Stimulated activated naive CD8-positive, alpha-beta T cell treated with anti-CD3 and anti-CD28 coated beads, Interleukin-15, Interleukin-2, amounts not matched to agents 100 ng/mL and 50 ng/mL, for 24 hours (primary cell): Measurements from ENCODE around the gene ACSL3.

Experiments used
- H3K27ac Mint-ChIP-seq: one replicate; pipeline ENCODE4 v1.8.0; 2021; ENCODE audit warnings: mild to moderate bottlenecking, mixed read lengths
- H3K27me3 Mint-ChIP-seq: one replicate; pipeline ENCODE4 v1.8.0; 2021; ENCODE audit warnings: mixed read lengths
- H3K36me3 Mint-ChIP-seq: one replicate; pipeline ENCODE4 v1.8.0; 2021; ENCODE audit warnings: low read depth, mixed read lengths
- H3K4me1 Mint-ChIP-seq: one replicate; pipeline ENCODE4 v1.8.0; 2021; ENCODE audit warnings: low read depth, mixed read lengths
- H3K4me3 Mint-ChIP-seq: one replicate; pipeline ENCODE4 v1.8.0; 2021; ENCODE audit warnings: mild to moderate bottlenecking, mixed read lengths
- H3K9me3 Mint-ChIP-seq: one replicate; pipeline ENCODE4 v1.8.0; 2021; ENCODE audit warnings: mixed read lengths

ACSL3 gene

DNA sequence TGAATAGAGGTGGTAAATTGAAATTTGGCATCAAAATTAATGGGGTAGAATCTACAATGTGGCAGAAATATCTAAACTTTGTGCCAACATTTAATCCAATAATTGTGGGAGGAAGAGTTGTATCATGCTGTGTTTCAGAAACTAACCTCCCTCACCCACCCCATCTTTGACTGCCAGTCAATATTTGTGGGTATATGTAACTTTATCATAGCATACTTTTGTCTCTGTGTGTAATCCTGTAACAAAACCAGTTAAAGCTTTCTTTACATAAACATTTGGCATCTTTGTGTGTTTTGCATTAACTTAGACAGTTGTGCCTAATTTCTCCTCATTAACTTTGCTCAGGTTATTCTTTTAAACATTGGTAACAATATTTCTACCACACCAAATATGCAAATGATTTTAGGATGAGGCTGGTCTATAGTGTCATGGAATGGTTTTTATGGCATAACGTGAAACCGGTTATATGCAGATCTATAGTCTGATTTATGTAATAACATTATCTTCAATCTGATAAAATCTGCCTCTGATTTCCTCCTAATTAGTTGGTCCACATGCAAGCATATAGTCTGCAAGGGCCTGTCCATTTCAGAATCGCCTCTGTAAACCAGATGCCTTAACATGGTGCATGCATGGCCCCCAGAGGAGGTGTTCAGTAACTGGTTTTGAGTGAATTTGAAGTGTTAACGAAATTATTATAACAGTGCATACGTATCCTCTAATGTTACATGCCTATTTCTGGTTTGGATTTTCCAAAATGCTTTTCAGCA, 84.3 kb downstream of the ACSL3 start:
- no peaks in the 10 kb centered on the region for H3K9me3 Mint-ChIP-seq
- H3K36me3 Mint-ChIP-seq: peaks cover 4% of the 10 kb centered on the region
- H3K4me1 Mint-ChIP-seq: peaks cover 17% of the 10 kb centered on the region
- H3K4me3 Mint-ChIP-seq: no peak overlapping the region
- no peak overlapping the region for H3K27ac Mint-ChIP-seq
- H3K27me3 Mint-ChIP-seq: no peaks in the 10 kb centered on the region

- Mint-ChIP-seq H3K36me3 (peaks cover 4% of the 10 kb centered on the region), H3K27ac (no peak overlapping the region), H3K4me3 (no peak overlapping the region), H3K27me3 (no peaks in the 10 kb centered on the region), H3K9me3 (no peaks in the 10 kb centered on the region), H3K4me1 (peaks cover 17% of the 10 kb centered on the region)
These were observed 85.1 kb downstream of the ACSL3 start for GRCh38 chr2:222945887-222946286.

GRCh38 chr2:222946700-222947287, 86.0 kb downstream of the ACSL3 start:
- Mint-ChIP-seq H3K27ac (no peak overlapping the region), H3K4me1 (peaks cover 17% of the 10 kb centered on the region), H3K4me3 (no peak overlapping the region), H3K27me3 (no peaks in the 10 kb centered on the region), H3K9me3 (no peaks in the 10 kb centered on the region), H3K36me3 (no peaks in the 10 kb centered on the region)

- Mint-ChIP-seq H3K36me3 (no peaks in the 10 kb centered on the region), H3K27me3 (peaks cover 7% of the 10 kb centered on the region), H3K27ac (no peak overlapping the region), H3K4me1 (peaks cover 3% of the 10 kb centered on the region), H3K4me3 (no peak overlapping the region), H3K9me3 (no peaks in the 10 kb centered on the region)
These were observed 88.2 kb downstream of the ACSL3 start for GRCh38 chr2:222949073-222949472.

GRCh38 chr2:222949690-222950323, 89.0 kb downstream of the ACSL3 start:
- H3K4me3 Mint-ChIP-seq: no peak overlapping the region
- no peaks in the 10 kb centered on the region for H3K4me1 Mint-ChIP-seq
- H3K27me3 Mint-ChIP-seq: peaks cover 10% of the 10 kb centered on the region
- H3K27ac Mint-ChIP-seq: no peak overlapping the region
- H3K36me3 Mint-ChIP-seq: no peaks in the 10 kb centered on the region
- no peaks in the 10 kb centered on the region for H3K9me3 Mint-ChIP-seq

GRCh38 chr2:222950638-222951285, 89.9 kb downstream of the ACSL3 start:
- Mint-ChIP-seq H3K9me3 (no peaks in the 10 kb centered on the region), H3K4me3 (no peak overlapping the region), H3K27me3 (peaks cover 13% of the 10 kb centered on the region), H3K36me3 (no peaks in the 10 kb centered on the region), H3K27ac (no peak overlapping the region), H3K4me1 (no peaks in the 10 kb centered on the region)

- Mint-ChIP-seq H3K4me1 (no peaks in the 10 kb centered on the region), H3K27me3 (peaks cover 18% of the 10 kb centered on the region), H3K36me3 (no peaks in the 10 kb centered on the region), H3K4me3 (no peak overlapping the region), H3K9me3 (no peaks in the 10 kb centered on the region), H3K27ac (no peak overlapping the region)
These were observed 91.4 kb downstream of the ACSL3 start for GRCh38 chr2:222952204-222952603.

DNA sequence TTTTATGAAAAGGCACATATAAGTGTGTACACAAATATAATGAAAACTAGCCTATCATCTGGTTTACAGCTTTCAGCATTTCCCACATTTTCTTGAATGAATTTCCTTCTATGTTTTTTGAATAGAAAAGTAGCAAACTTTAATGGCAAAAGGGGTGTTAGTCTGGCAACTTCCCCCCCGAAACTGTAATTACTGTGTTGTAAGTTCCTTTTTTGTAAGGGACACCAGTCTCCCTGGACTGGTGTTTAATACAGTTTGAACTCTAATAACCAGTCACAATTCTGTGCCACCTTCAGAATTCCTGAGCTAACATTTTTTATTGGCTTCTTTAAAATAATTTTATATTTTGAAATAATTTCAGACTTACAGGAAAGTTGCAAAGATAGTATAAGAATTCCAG, 94.2 kb downstream of the ACSL3 start:
- Mint-ChIP-seq H3K36me3 (no peaks in the 10 kb centered on the region), H3K27ac (no peak overlapping the region)

DNA sequence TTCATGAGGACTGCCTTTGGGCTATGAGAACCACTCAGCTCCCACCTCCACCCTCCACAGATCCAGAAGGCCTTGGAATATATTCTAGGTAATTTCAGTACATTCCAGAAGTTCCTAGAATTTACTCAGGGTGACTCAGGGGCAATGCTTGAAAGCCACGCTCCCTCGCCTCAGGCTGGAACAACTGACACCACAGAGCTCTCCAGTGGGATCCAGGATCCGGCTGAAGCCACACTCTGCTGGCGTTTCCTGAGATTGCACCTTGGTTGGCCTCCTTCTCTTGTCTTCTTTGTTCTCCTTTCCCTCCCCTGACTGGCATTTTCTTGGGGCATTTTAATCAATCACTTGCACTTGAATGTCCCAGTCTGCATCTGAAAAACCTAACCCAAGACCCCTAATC, 98.5 kb downstream of the ACSL3 start:
- Mint-ChIP-seq H3K27ac (no peak overlapping the region), H3K4me1 (no peaks in the 10 kb centered on the region), H3K9me3 (no peaks in the 10 kb centered on the region), H3K4me3 (no peak overlapping the region), H3K27me3 (peaks cover 26% of the 10 kb centered on the region), H3K36me3 (no peaks in the 10 kb centered on the region)

More for the DNA sequence above, 94.2 kb downstream of the ACSL3 start:
- Mint-ChIP-seq H3K9me3 (no peaks in the 10 kb centered on the region), H3K4me3 (no peak overlapping the region), H3K27me3 (peaks cover 29% of the 10 kb centered on the region), H3K4me1 (no peaks in the 10 kb centered on the region)

DNA sequence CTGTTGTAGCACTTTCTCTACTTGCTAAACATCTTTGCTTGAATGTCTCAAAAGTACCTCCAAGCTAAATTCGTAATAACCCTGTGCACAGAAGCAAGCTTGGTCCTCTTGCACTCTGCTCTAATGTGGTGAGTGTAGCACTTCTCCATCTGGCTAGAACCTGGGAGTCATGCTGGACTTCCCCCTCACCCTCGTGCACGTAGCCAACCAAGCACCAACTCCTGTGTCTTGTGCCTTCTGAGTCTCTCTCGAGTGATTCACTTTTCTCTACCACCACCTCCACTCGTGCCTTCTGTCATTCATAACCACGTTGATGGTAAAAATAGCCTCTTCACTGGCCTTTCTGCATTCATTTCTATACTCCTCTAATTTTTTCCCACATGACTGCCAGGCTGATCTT, 99.3 kb downstream of the ACSL3 start:
- Mint-ChIP-seq H3K4me1 (no peaks in the 10 kb centered on the region), H3K27me3 (peaks cover 26% of the 10 kb centered on the region), H3K9me3 (no peaks in the 10 kb centered on the region), H3K27ac (no peak overlapping the region), H3K4me3 (no peak overlapping the region), H3K36me3 (no peaks in the 10 kb centered on the region)

- H3K27me3 Mint-ChIP-seq: peaks cover 18% of the 10 kb centered on the region
- H3K36me3 Mint-ChIP-seq: no peaks in the 10 kb centered on the region
- no peak overlapping the region for H3K27ac Mint-ChIP-seq
- no peak overlapping the region for H3K4me3 Mint-ChIP-seq
- no peaks in the 10 kb centered on the region for H3K9me3 Mint-ChIP-seq
- H3K4me1 Mint-ChIP-seq: no peaks in the 10 kb centered on the region
These were observed 102.8 kb downstream of the ACSL3 start for GRCh38 chr2:222963641-222964040.

GRCh38 chr2:222964376-222965031, 103.7 kb downstream of the ACSL3 start:
- Mint-ChIP-seq H3K4me3 (no peak overlapping the region), H3K27me3 (peaks cover 12% of the 10 kb centered on the region), H3K36me3 (no peaks in the 10 kb centered on the region), H3K4me1 (no peaks in the 10 kb centered on the region), H3K9me3 (no peaks in the 10 kb centered on the region), H3K27ac (no peak overlapping the region)

DNA sequence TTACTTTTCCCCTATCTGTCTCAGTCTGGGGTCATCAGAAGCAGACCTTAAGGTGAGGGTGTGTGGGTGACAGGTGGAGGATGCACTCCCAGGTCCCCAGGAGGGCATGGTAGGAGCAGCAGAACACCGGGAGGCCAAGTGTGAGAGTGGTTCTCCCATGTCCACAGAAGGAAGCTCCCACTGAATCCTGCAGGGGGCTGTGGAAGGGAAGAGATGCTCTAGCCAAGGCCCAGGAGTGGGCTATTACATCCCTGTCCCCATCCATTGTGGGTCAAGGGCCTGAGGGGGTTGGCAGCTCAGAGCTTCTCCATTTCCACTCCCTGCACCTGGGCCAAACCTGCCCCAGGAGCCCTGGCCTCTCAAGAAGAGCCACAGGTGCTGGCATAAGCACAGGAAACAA, 104.7 kb downstream of the ACSL3 start:
- Mint-ChIP-seq H3K9me3 (no peaks in the 10 kb centered on the region), H3K4me3 (no peak overlapping the region), H3K36me3 (no peaks in the 10 kb centered on the region), H3K4me1 (no peaks in the 10 kb centered on the region), H3K27me3 (peaks cover 7% of the 10 kb centered on the region), H3K27ac (no peak overlapping the region)

GRCh38 chr2:222968550-222969155, 107.8 kb downstream of the ACSL3 start:
- Mint-ChIP-seq H3K36me3 (no peaks in the 10 kb centered on the region), H3K4me1 (no peaks in the 10 kb centered on the region), H3K4me3 (no peak overlapping the region), H3K9me3 (no peaks in the 10 kb centered on the region), H3K27ac (no peak overlapping the region), H3K27me3 (no peaks in the 10 kb centered on the region)
